GM23338 (cell line): ENCODE results near the gene ADAMTS17. TPM values are rescaled to one million over a fixed set of nuclear protein-coding genes. Genes with fewer than 3 reads are reported as not detected.

Experiments used
- ATAC-seq: fragments of 200-7000 bp; cut with Tn5 transposase; 3 replicates; pipeline ENCODE4 v1.9.1; 2020
- DNase-seq: peaks from one replicate; pipeline ENCODE4 v3.0.0-alpha.2; 2015; ENCODE audit warnings: low spot score
- H2AFZ ChIP-seq: fragments of 200-600 bp; sonication (generic); 2 replicates; pipeline ENCODE4 v1.8.0; 2016; ENCODE audit warnings: antibody characterized with exemption, mild to moderate bottlenecking, moderate library complexity
- H3F3A ChIP-seq: fragments of 200-600 bp; sonication (generic); replicated peaks from 2 replicates; pipeline ENCODE4 v1.8.0; 2017; ENCODE audit warnings: antibody characterized with exemption, mixed run types, low read depth
- H3K27ac ChIP-seq: fragments of 200-600 bp; sonication (generic); 2 replicates; pipeline ENCODE4 v1.6.1; 2016; ENCODE audit warnings: low read depth
- H3K27me3 ChIP-seq: fragments of 200-600 bp; sonication (generic); 2 replicates; pipeline ENCODE4 v1.8.0; 2016; ENCODE audit warnings: mild to moderate bottlenecking, mixed run types, moderate library complexity; ENCODE audit not compliant: insufficient read depth
- H3K36me3 ChIP-seq: fragments of 200-600 bp; sonication (generic); 2 replicates; pipeline ENCODE4 v1.8.0; 2016; ENCODE audit warnings: mild to moderate bottlenecking; ENCODE audit not compliant: insufficient read depth
- H3K4me1 ChIP-seq: fragments of 200-600 bp; sonication (generic); 2 replicates; pipeline ENCODE4 v1.8.0; 2016; ENCODE audit warnings: mild to moderate bottlenecking, moderate library complexity; ENCODE audit not compliant: insufficient read depth
- H3K4me2 ChIP-seq: fragments of 200-600 bp; sonication (generic); 2 replicates; pipeline ENCODE4 v1.7.1; 2017; ENCODE audit warnings: mixed run types
- H3K4me3 ChIP-seq: fragments of 200-600 bp; sonication (generic); 2 replicates; pipeline ENCODE4 v1.6.1; 2016; ENCODE audit warnings: mixed run types
- H3K79me2 ChIP-seq: fragments of 200-600 bp; sonication (generic); replicated peaks from 2 replicates; pipeline ENCODE4 v1.8.0; 2017; ENCODE audit warnings: mild to moderate bottlenecking; ENCODE audit not compliant: insufficient read depth
- H3K9me2 ChIP-seq: fragments of 200-600 bp; sonication (generic); 2 replicates; pipeline ENCODE4 v1.8.0; 2017; ENCODE audit not compliant: insufficient read depth
- H4K20me1 ChIP-seq: fragments of 200-600 bp; sonication (generic); replicated peaks from 2 replicates; pipeline ENCODE4 v1.8.0; 2017; ENCODE audit warnings: mild to moderate bottlenecking; ENCODE audit not compliant: insufficient read depth
- H3K27ac Mint-ChIP-seq: 2 replicates; pipeline ENCODE4 v1.8.0; 2020; ENCODE audit warnings: inconsistent platforms, mild to moderate bottlenecking, moderate library complexity, mixed read lengths
- H3K27me3 Mint-ChIP-seq: 3 replicates; pipeline ENCODE4 v1.8.0; 2022; ENCODE audit warnings: low read depth, mild to moderate bottlenecking, moderate library complexity, mixed read lengths, inconsistent platforms; ENCODE audit not compliant: insufficient read depth, poor library complexity
- H3K36me3 Mint-ChIP-seq: 3 replicates; pipeline ENCODE4 v1.8.0; 2021; ENCODE audit warnings: low read depth, mild to moderate bottlenecking, inconsistent platforms, moderate library complexity, mixed read lengths
- H3K4me1 Mint-ChIP-seq: 3 replicates; pipeline ENCODE4 v1.8.0; 2020; ENCODE audit warnings: mild to moderate bottlenecking, inconsistent platforms, mixed read lengths
- H3K4me3 Mint-ChIP-seq: 3 replicates; pipeline ENCODE4 v1.8.0; 2021; ENCODE audit warnings: moderate library complexity, mild to moderate bottlenecking, inconsistent platforms, mixed read lengths
- H3K9me3 Mint-ChIP-seq: 3 replicates; pipeline ENCODE4 v1.8.0; 2020; ENCODE audit warnings: moderate library complexity, mild to moderate bottlenecking, inconsistent platforms, mixed read lengths
- CREB1 ChIP-seq: fragments of 250-450 bp; sonication (Bioruptor Pico); IDR thresholded peaks from 2 replicates; pipeline ENCODE4 v1.5.0; 2020; ENCODE audit warnings: low read depth, mild to moderate bottlenecking, moderate library complexity
- ETS1 ChIP-seq: IDR thresholded peaks from 2 replicates; pipeline ENCODE4 v1.6.1; 2016; ENCODE audit warnings: antibody characterized with exemption
- EZH2 ChIP-seq: fragments of 200-600 bp; sonication (generic); IDR thresholded peaks from one replicate; pipeline ENCODE4 v1.8.0; 2017; ENCODE audit warnings: antibody characterized with exemption, mild to moderate bottlenecking, low read depth; ENCODE audit not compliant: unreplicated experiment
- EZH2phosphoT487 ChIP-seq: fragments of 200-600 bp; sonication (generic); IDR thresholded peaks from one replicate; pipeline ENCODE4 v1.8.1; 2018; ENCODE audit warnings: antibody characterized with exemption; ENCODE audit not compliant: unreplicated experiment
- JUNB ChIP-seq: IDR thresholded peaks from one replicate; pipeline ENCODE4 v1.6.1; 2016; ENCODE audit warnings: antibody characterized with exemption; ENCODE audit not compliant: unreplicated experiment
- NANOG ChIP-seq: IDR thresholded peaks from 2 replicates; pipeline ENCODE4 v1.6.1; 2016; ENCODE audit warnings: antibody characterized with exemption, borderline replicate concordance
- REST ChIP-seq: IDR thresholded peaks from one replicate; pipeline ENCODE4 v1.6.1; 2018; ENCODE audit warnings: antibody characterized with exemption; ENCODE audit not compliant: unreplicated experiment
- STAT1 ChIP-seq: IDR thresholded peaks from one replicate; pipeline ENCODE4 v1.6.1; 2016; ENCODE audit warnings: antibody characterized with exemption; ENCODE audit not compliant: unreplicated experiment
- ZNF114 ChIP-seq: fragments of 250-450 bp; sonication (Bioruptor Pico); IDR thresholded peaks from 2 replicates; pipeline ENCODE4 v1.5.0; 2020; ENCODE audit warnings: mild to moderate bottlenecking, moderate library complexity
- ZNF331 ChIP-seq: fragments of 250-450 bp; sonication (Bioruptor Pico); IDR thresholded peaks from 2 replicates; pipeline ENCODE4 v1.5.0; 2020; ENCODE audit warnings: low read depth, mild to moderate bottlenecking, moderate library complexity
- polyA plus RNA-seq: library from polyadenylated mRNA; unstranded; fragments of >200 nt; fragmentation: Nextera tagmentation; extraction: Ambion mirVana; gene quantifications from 2 replicates; pipeline ENCODE4 v1.2.1, GENCODE V29; 2016
- total RNA-seq: library from RNA; depleted of rRNA; stranded (reverse); fragments of >200 nt; shearing (Covaris generic); gene quantifications from 2 replicates; pipeline ENCODE4 v1.2.3, GENCODE V29; 2014

The ADAMTS17 gene
- total and polyA plus RNA-seq, 2 experiments from 2014 or later = 0.60 to 3.8 TPM

- Histone ChIP-seq H4K20me1 (no peaks in the 10 kb centered on the region), H3K79me2 (no peaks in the 10 kb centered on the region), H3K36me3 (no peaks in the 10 kb centered on the region), H3F3A (peaks cover 8% of the 10 kb centered on the region), H3K27me3 (no peaks in the 10 kb centered on the region), H2AFZ (peak overlapping the region; percentile 85), H3K9me2 (no peaks in the 10 kb centered on the region), H3K4me2 (0 out of 2 replicates have a peak overlapping the region, but pooled peaks have one; percentile 38), H3K27ac (no peak overlapping the region), H3K4me3 (no peak overlapping the region), H3K4me1 (peaks cover 27% of the 10 kb centered on the region)
- ATAC-seq = peak; percentile 11
- peak; percentile 64 for DNase-seq
- H3K4me3 Mint-ChIP-seq = no peak overlapping the region
- no peak overlapping the region for H3K27ac Mint-ChIP-seq
- H3K9me3 Mint-ChIP-seq = no peaks in the 10 kb centered on the region; the same call in 2 of the 3 replicates
- H3K36me3 Mint-ChIP-seq = no peaks in the 10 kb centered on the region
- TF ChIP-seq REST (no peak), ZNF114 (CRISPR knock-in tag) (no peak)
- peaks cover 24% of the 10 kb centered on the region for H3K4me1 Mint-ChIP-seq
- H3K27me3 Mint-ChIP-seq = peaks cover 4% of the 10 kb centered on the region
These were observed 363.3 kb downstream of the ADAMTS17 start for GRCh38 chr15:99978426-99978825.

- H3K9me2 ChIP-seq = no peaks in the 10 kb centered on the region
- H3K9me3 Mint-ChIP-seq = no peaks in the 10 kb centered on the region; the same call in 2 of the 3 replicates
- no peak overlapping the region for H3K4me3 Mint-ChIP-seq
- H3K36me3 Mint-ChIP-seq = no peaks in the 10 kb centered on the region
- ATAC-seq (no peak), DNase-seq (no peak)
- H3K36me3 ChIP-seq = no peaks in the 10 kb centered on the region
- H3K4me1 Mint-ChIP-seq = peaks cover 19% of the 10 kb centered on the region
- peak overlapping the region; percentile 85 for H2AFZ ChIP-seq
- no peak overlapping the region for H3K27ac Mint-ChIP-seq
- peaks cover 4% of the 10 kb centered on the region for H3K27me3 Mint-ChIP-seq
- peaks cover 24% of the 10 kb centered on the region for H3K4me1 ChIP-seq
- no peak overlapping the region for H3K27ac ChIP-seq
- 0 out of 2 replicates have a peak overlapping the region, but pooled peaks have one; percentile 38 for H3K4me2 ChIP-seq
- no peaks in the 10 kb centered on the region for H4K20me1 ChIP-seq
- H3K4me3 ChIP-seq = no peak overlapping the region
- H3F3A ChIP-seq = peaks cover 7% of the 10 kb centered on the region
- no peaks in the 10 kb centered on the region for H3K79me2 ChIP-seq
- H3K27me3 ChIP-seq = no peaks in the 10 kb centered on the region
- TF ChIP-seq EZH2 = no peak
- TF ChIP-seq ZNF114 (CRISPR knock-in tag) = no peak
- no peak for TF ChIP-seq ETS1
- TF ChIP-seq NANOG = no peak
- no peak for TF ChIP-seq REST
- no peak for TF ChIP-seq CREB1 (CRISPR knock-in tag)
- no peak for TF ChIP-seq EZH2phosphoT487
- no peak for TF ChIP-seq ZNF331 (CRISPR knock-in tag)
- TF ChIP-seq JUNB = no peak
- TF ChIP-seq STAT1 = no peak
These were observed 363.8 kb downstream of the ADAMTS17 start for GRCh38 chr15:99977929-99978328.
